ENCODE results near the gene TRERF1.

The TRERF1 gene

GRCh38 chr6:42338744-42339222, 112.9 kb downstream of the TRERF1 start:
- no peak overlapping the region; the same call in 1 of the 2 replicates for H3K4me3 ChIP-seq (ENCODE audit: low read length)
- peak; percentile 99 for DNase-seq (ENCODE audit: low read depth)
- TF ChIP-seq, protein P1, sequence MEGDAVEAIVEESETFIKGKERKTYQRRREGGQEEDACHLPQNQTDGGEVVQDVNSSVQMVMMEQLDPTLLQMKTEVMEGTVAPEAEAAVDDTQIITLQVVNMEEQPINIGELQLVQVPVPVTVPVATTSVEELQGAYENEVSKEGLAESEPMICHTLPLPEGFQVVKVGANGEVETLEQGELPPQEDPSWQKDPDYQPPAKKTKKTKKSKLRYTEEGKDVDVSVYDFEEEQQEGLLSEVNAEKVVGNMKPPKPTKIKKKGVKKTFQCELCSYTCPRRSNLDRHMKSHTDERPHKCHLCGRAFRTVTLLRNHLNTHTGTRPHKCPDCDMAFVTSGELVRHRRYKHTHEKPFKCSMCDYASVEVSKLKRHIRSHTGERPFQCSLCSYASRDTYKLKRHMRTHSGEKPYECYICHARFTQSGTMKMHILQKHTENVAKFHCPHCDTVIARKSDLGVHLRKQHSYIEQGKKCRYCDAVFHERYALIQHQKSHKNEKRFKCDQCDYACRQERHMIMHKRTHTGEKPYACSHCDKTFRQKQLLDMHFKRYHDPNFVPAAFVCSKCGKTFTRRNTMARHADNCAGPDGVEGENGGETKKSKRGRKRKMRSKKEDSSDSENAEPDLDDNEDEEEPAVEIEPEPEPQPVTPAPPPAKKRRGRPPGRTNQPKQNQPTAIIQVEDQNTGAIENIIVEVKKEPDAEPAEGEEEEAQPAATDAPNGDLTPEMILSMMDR (conservative IDR thresholded peaks at IDR 0.05; ENCODE audit: low read length) = peak; percentile 25

GRCh38 chr6:42337985-42338743, 113.6 kb downstream of the TRERF1 start:
- TF ChIP-seq, protein P1 (conservative IDR thresholded peaks at IDR 0.05; ENCODE audit: low read length) = no peak
- no peak overlapping the region for H3K4me3 ChIP-seq (ENCODE audit: low read length)
- no peak for DNase-seq (ENCODE audit: low read depth)

GRCh38 chr6:42336431-42336830, 115.3 kb downstream of the TRERF1 start:
- no peak overlapping the region for H3K4me3 ChIP-seq (ENCODE audit: low read length)
- TF ChIP-seq, protein P1 (conservative IDR thresholded peaks at IDR 0.05; ENCODE audit: low read length) = no peak
- no peak for DNase-seq (ENCODE audit: low read depth)

DNA sequence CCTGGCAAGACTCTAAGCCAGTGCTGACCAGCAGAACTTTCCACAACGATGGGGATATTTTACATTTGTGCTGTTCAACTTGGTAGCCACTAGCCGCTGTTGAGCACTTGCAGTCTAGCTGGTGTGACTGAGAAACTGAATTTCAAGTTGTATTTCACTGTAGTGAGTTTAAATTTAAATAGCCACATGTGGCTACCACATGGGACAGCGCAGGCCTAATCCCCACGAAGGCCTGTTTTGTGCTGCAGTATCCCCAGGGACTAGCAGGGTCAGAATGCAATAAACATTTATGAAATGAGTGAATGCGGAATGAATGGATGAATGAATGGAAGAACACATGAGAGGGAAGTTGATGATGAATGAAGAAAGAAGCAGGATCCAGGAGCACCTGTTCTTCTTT, 115.8 kb downstream of the TRERF1 start:
- TF ChIP-seq, protein P1 (conservative IDR thresholded peaks at IDR 0.05; ENCODE audit: low read length) = no peak; the same call in 1 of the 2 replicates

DNA sequence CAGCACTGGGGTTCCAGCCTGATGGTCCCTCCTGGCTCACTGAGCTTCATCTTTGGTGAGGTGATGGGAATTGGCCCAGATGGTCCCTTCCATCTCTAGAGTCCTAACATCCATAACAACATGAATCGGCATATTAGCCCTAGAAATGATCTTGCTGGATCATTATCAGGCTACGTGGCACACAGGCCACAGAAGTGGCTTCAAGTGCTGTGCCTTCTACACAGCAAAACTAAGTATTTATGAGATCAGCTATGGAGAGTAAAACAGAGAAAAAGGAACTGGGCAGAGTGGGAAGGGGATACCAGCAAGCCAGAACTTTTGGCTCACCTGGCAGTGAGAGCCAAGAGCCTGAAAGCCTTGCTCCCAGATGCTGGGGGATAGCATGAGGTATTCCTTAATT, 116.9 kb downstream of the TRERF1 start:
- TF ChIP-seq, protein P1 (conservative IDR thresholded peaks at IDR 0.05; ENCODE audit: low read length) = no peak
- H3K4me3 ChIP-seq (ENCODE audit: low read length) = no peak overlapping the region
- DNase-seq (ENCODE audit: low read depth) = no peak

More for the DNA sequence above, 115.8 kb downstream of the TRERF1 start:
- peak; percentile 71 for DNase-seq (ENCODE audit: low read depth)
- H3K4me3 ChIP-seq (ENCODE audit: low read length) = no peak overlapping the region

GRCh38 chr6:42333612-42334011, 118.1 kb downstream of the TRERF1 start:
- DNase-seq (ENCODE audit: low read depth) = no peak
- no peak overlapping the region for H3K4me3 ChIP-seq (ENCODE audit: low read length)
- TF ChIP-seq, protein P1 (conservative IDR thresholded peaks at IDR 0.05; ENCODE audit: low read length) = no peak

- H3K4me3 ChIP-seq (ENCODE audit: low read length) = no peak overlapping the region
- TF ChIP-seq, protein P1 (conservative IDR thresholded peaks at IDR 0.05; ENCODE audit: low read length) = no peak
- DNase-seq (ENCODE audit: low read depth) = no peak
Measured at GRCh38 chr6:42332916-42333315, 118.8 kb downstream of the TRERF1 start.
